Left lung (tissue), 10 donors: ENCODE data around the gene SEC14L3. TPM values are rescaled to one million over a fixed set of nuclear protein-coding genes. Genes with fewer than 3 reads are reported as not detected.

ENCODE experiments used
- ATAC-seq: fragments of 200-7000 bp; cut with Tn5 transposase; one replicate; pipeline ENCODE4 v1.9.1; 2020; ENCODE audit warnings: moderate library complexity
- DNase-seq, 4 donors: peaks; one replicate each; pipeline ENCODE4 v3.0.0-alpha.2; 2013 to 2020
- H3K27ac ChIP-seq, 2 donors: fragments of 200-600 bp; sonication (generic) in 1 of 2; one replicate each; pipeline versions ENCODE4 v1.5.0 to v1.8.0; 2020 to 2021
- H3K27me3 ChIP-seq, 2 donors: fragments of 200-600 bp; sonication (generic) in 1 of 2; one replicate each; pipeline versions ENCODE4 v1.5.0 to v1.8.0; 2020 to 2021
- H3K36me3 ChIP-seq, 2 donors: fragments of 200-600 bp; sonication (generic) in 1 of 2; one replicate each; pipeline versions ENCODE4 v1.5.0 to v1.8.0; 2020 to 2021
- H3K4me1 ChIP-seq, 2 donors: fragments of 200-600 bp; one replicate each; pipeline ENCODE4 v1.8.0; 2021
- H3K4me3 ChIP-seq, 2 donors: fragments of 200-600 bp; sonication (generic) in 1 of 2; one replicate each; pipeline versions ENCODE4 v1.5.0 to v1.8.0; 2020 to 2021; ENCODE audit warnings: mild to moderate bottlenecking in 1 of 2
- H3K9me3 ChIP-seq, 2 donors: fragments of 200-600 bp; sonication (generic) in 1 of 2; one replicate each; pipeline versions ENCODE4 v1.5.0 to v1.8.0; 2020 to 2021
- CTCF ChIP-seq, 2 donors: fragments of 200-600 bp; sonication (generic) in 1 of 2; IDR thresholded peaks; one replicate each; pipeline versions ENCODE4 v1.5.0 to v1.8.0; 2021; ENCODE audit warnings: antibody characterized with exemption in 2 of 2
- intact Hi-C, 2 donors: fragments of 100-400 bp; cut with DNase I; formaldehyde crosslinking; loops; one replicate each; pipeline versions ENCODE4 v1.11.2 to v1.14.2; 2022
- polyA plus RNA-seq, 6 donors: library from polyadenylated mRNA; unstranded; fragments of 120-200 nt; gene quantifications; one replicate each; pipeline ENCODE4 v1.2.1, GENCODE V29; 2013; ENCODE audit not compliant: insufficient read length in 6 of 6
- total RNA-seq, 2 donors: library from RNA; stranded (reverse); fragmentation: NEBNext Ultra II Directional; extraction: Animal tissue kit (Norgen Biotek cat#: 25700); gene quantifications; one replicate each; pipeline ENCODE4 v1.2.1, GENCODE V29; 2021
- donor health status: DM: no; HTN: yes; CAD: no.
- donor health status: DM: no; HTN: no; CAD: no.

Gene SEC14L3
- total and polyA plus RNA-seq, 8 donors: 0.09 to 0.44 (median 0.24) TPM; not detected in 2

- H3K9me3 ChIP-seq: no peaks in the 10 kb centered on the region
- no peak overlapping the region for H3K27ac ChIP-seq
- H3K36me3 ChIP-seq: no peaks in the 10 kb centered on the region
- H3K4me3 ChIP-seq: no peak overlapping the region
- TF ChIP-seq CTCF (IDR thresholded peaks at IDR 0.05): no peak
- no peaks in the 10 kb centered on the region for H3K27me3 ChIP-seq
- intact Hi-C loops: loop anchor here in 1 of 2 donors (10.0 kb wide), 1 partner anchor 217 kb away; the partner anchor contains the start of gene OSM
- DNase-seq: no peak
- ATAC-seq: no peak
- H3K4me1 ChIP-seq: no peaks in the 10 kb centered on the region
Measured at GRCh38 chr22:30481711-30482110, 9.9 kb upstream of the SEC14L3 start.

- no peak overlapping the region for H3K27ac ChIP-seq
- DNase-seq (no peak), ATAC-seq (no peak)
- no peaks in the 10 kb centered on the region for H3K36me3 ChIP-seq
- H3K9me3 ChIP-seq: no peaks in the 10 kb centered on the region
- no peak for TF ChIP-seq CTCF (IDR thresholded peaks at IDR 0.05)
- intact Hi-C loops: loop anchor here in 1 of 2 donors (10.0 kb wide), 1 partner anchor 215 kb away; the partner anchor contains the start of gene OSM
- no peak overlapping the region for H3K4me3 ChIP-seq
- no peaks in the 10 kb centered on the region for H3K4me1 ChIP-seq
- H3K27me3 ChIP-seq: no peaks in the 10 kb centered on the region
Measured at GRCh38 chr22:30479981-30480380, 8.2 kb upstream of the SEC14L3 start.

GRCh38 chr22:30474683-30475424, 3.0 kb upstream of the SEC14L3 start:
- no peaks in the 10 kb centered on the region for H3K36me3 ChIP-seq
- H3K27me3 ChIP-seq: peaks cover 0 to 30% of the 10 kb centered on the region in 2 donors
- no peaks in the 10 kb centered on the region for H3K4me1 ChIP-seq
- peak in 1 of 4 donors; percentile 67 for DNase-seq
- H3K9me3 ChIP-seq: no peaks in the 10 kb centered on the region
- no peak overlapping the region for H3K27ac ChIP-seq
- TF ChIP-seq CTCF (IDR thresholded peaks at IDR 0.05): no peak
- H3K4me3 ChIP-seq: no peak overlapping the region
- peak; percentile 83 for ATAC-seq
- intact Hi-C loops: no loop called here

- TF ChIP-seq CTCF (IDR thresholded peaks at IDR 0.05): no peak
- H3K9me3 ChIP-seq: no peaks in the 10 kb centered on the region
- no peak overlapping the region for H3K4me3 ChIP-seq
- intact Hi-C loops: no loop called here
- no peaks in the 10 kb centered on the region for H3K4me1 ChIP-seq
- H3K36me3 ChIP-seq: no peaks in the 10 kb centered on the region
- DNase-seq: no peak
- H3K27me3 ChIP-seq: peaks cover 0 to 30% of the 10 kb centered on the region in 2 donors
- ATAC-seq: no peak
- no peak overlapping the region for H3K27ac ChIP-seq
Measured at GRCh38 chr22:30474121-30474520, 2.3 kb upstream of the SEC14L3 start.

GRCh38 chr22:30472994-30473720, 1.3 kb upstream of the SEC14L3 start:
- no peaks in the 10 kb centered on the region for H3K4me1 ChIP-seq
- no peaks in the 10 kb centered on the region for H3K9me3 ChIP-seq
- peaks cover 0 to 30% of the 10 kb centered on the region in 2 donors for H3K27me3 ChIP-seq
- no peaks in the 10 kb centered on the region for H3K36me3 ChIP-seq
- no peak overlapping the region for H3K4me3 ChIP-seq
- no peak overlapping the region for H3K27ac ChIP-seq
- intact Hi-C loops: no loop called here
- peak; percentile 71 for ATAC-seq
- TF ChIP-seq CTCF (IDR thresholded peaks at IDR 0.05): no peak
- no peak for DNase-seq
